Thoracic aorta (tissue), 2 donors: ENCODE data around the gene BUB1B. TPM values are rescaled to one million over a fixed set of nuclear protein-coding genes. Genes with fewer than 3 reads are reported as not detected.

Experiments
- ATAC-seq: fragments of 150-250 bp; one replicate; pipeline ENCODE4 v1.8.0; 2017; ENCODE audit warnings: low read depth; ENCODE audit not compliant: insufficient number of reproducible peaks, low FRiP score
- DNase-seq: peaks from one replicate; pipeline ENCODE4 v3.0.0-alpha.2; 2020; ENCODE audit warnings: low spot score
- H3K27ac ChIP-seq, 2 donors: fragments of 200-600 bp; sonication (generic); 1 replicate in 1 of 2; 2 replicates in 1 of 2; pipeline ENCODE4 v1.5.1; 2016; ENCODE audit warnings: mild to moderate bottlenecking in 2 of 2, moderate library complexity in 2 of 2
- H3K27me3 ChIP-seq: fragments of 200-600 bp; sonication (generic); replicated peaks from 2 replicates; pipeline ENCODE4 v1.6.0; 2016; ENCODE audit warnings: mild to moderate bottlenecking; ENCODE audit not compliant: insufficient read depth
- H3K36me3 ChIP-seq: fragments of 200-600 bp; sonication (generic); one replicate; pipeline ENCODE4 v1.5.1; 2016
- H3K4me1 ChIP-seq, 2 donors: fragments of 200-600 bp; sonication (generic); 1 replicate in 1 of 2; 2 replicates in 1 of 2; pipeline versions ENCODE4 v1.5.1 to v1.6.0; 2016; ENCODE audit warnings: low read depth in 2 of 2, mild to moderate bottlenecking in 1 of 2; ENCODE audit not compliant: control insufficient read depth in 1 of 2
- H3K4me3 ChIP-seq: fragments of 200-600 bp; sonication (generic); 2 replicates; pipeline ENCODE4 v1.5.1; 2016; ENCODE audit warnings: mild to moderate bottlenecking
- H3K9me3 ChIP-seq: fragments of 200-600 bp; sonication (generic); 2 replicates; pipeline ENCODE4 v1.5.1; 2016
- total RNA-seq, 2 donors: library from RNA; depleted of rRNA; stranded (reverse); fragments of >200 nt; gene quantifications; one replicate each; pipeline versions ENCODE4 v1.1.0 to v1.2.3, GENCODE V29; 2016
- TF ChIP-seq, protein P1 (sequence below): fragments of 200-600 bp; sonication (generic); IDR thresholded peaks from one replicate; pipeline ENCODE4 v1.5.1; 2019; ENCODE audit warnings: antibody characterized with exemption

BUB1B gene
- total RNA-seq, 2 donors from 2014 or later, result 0.41 to 3.5 TPM

DNA sequence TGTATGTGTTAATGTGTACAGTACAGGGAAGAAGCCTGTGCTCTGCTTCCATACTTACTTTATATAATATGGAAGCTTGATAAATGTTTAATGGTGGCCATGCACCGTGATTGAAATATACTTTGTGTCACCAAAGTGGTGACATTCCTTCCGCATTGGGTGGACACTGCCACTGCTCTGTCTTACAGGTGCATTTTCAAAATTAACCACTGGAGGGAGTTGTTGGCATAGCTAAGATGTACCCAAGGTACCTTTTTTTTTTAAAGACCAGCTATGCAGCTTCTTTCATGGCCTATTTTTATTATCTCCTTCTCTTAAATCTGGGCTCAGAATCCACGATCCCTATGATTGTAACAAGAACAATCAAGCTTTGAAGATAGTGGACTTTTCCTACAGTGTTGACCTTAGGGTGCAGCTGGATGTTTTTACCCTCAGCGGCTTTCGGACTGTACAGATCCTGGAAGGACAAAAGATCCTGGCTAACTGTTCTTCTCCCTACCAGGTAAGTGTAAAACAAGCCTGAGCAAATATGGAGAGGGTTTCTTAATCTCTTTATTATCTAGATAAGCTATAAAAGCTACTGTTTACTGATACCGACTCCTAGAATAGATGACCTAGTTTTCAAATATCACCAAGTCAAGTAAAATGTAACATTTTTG lies 56.4 kb downstream of the BUB1B start:
- DNase-seq, result no peak
- TF ChIP-seq, protein P1, sequence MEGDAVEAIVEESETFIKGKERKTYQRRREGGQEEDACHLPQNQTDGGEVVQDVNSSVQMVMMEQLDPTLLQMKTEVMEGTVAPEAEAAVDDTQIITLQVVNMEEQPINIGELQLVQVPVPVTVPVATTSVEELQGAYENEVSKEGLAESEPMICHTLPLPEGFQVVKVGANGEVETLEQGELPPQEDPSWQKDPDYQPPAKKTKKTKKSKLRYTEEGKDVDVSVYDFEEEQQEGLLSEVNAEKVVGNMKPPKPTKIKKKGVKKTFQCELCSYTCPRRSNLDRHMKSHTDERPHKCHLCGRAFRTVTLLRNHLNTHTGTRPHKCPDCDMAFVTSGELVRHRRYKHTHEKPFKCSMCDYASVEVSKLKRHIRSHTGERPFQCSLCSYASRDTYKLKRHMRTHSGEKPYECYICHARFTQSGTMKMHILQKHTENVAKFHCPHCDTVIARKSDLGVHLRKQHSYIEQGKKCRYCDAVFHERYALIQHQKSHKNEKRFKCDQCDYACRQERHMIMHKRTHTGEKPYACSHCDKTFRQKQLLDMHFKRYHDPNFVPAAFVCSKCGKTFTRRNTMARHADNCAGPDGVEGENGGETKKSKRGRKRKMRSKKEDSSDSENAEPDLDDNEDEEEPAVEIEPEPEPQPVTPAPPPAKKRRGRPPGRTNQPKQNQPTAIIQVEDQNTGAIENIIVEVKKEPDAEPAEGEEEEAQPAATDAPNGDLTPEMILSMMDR, result peak; percentile 86
- Histone ChIP-seq H3K27ac (no peak overlapping the region), H3K9me3 (no peaks in the 10 kb centered on the region), H3K27me3 (no peaks in the 10 kb centered on the region), H3K4me3 (no peak overlapping the region), H3K36me3 (no peaks in the 10 kb centered on the region), H3K4me1 (no peaks in the 10 kb centered on the region)
- ATAC-seq, result peak; percentile 81

DNA sequence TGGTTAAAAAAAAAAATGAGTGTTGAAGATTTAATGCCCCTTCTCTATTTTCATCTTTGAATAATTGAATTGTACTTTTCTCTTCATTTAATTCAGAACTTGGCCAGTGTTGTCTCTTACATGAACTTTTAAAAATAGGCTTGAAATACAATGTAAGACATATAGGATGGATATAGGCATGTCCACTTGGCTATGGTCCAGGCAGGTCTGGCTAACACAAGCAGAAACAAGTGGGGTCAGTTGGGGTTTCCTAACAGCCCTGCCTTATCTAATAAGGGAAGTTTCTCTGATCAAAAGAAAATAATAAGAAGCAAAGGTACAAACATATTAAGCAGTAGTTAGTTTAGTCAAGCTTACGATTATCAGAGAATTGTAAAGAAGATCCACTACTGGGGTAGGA lies 58.9 kb downstream of the BUB1B start:
- Histone ChIP-seq H3K27me3 (no peaks in the 10 kb centered on the region), H3K4me1 (no peaks in the 10 kb centered on the region), H3K4me3 (no peak overlapping the region), H3K27ac (no peak overlapping the region), H3K36me3 (no peaks in the 10 kb centered on the region), H3K9me3 (no peaks in the 10 kb centered on the region)
- DNase-seq (no peak), ATAC-seq (no peak)
- TF ChIP-seq, protein P1, result no peak

DNA sequence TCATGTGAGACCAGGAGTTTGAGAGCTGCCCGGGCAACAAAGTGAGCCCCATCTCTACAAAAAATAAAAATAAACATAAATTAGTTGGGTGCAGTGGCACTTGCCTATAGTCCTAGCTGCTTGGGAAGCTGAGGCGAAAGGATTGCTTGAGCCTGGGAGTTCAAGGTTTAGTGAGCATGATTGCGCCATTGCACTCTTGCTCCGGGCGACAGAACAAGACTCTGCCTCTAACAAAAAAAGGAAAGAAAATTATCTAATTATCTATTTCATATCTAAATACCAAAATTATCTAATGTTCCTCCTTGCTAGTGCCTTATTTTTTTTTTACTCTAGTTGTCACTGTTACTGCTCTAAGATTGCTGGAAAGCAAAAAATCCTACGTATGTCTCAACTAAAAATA lies 61.3 kb downstream of the BUB1B start:
- Histone ChIP-seq H3K36me3 (no peaks in the 10 kb centered on the region), H3K27me3 (no peaks in the 10 kb centered on the region), H3K27ac (no peak overlapping the region), H3K9me3 (no peaks in the 10 kb centered on the region), H3K4me1 (no peaks in the 10 kb centered on the region), H3K4me3 (no peak overlapping the region)
- no peak for ATAC-seq
- DNase-seq, result no peak
- TF ChIP-seq, protein P1, result no peak

DNA sequence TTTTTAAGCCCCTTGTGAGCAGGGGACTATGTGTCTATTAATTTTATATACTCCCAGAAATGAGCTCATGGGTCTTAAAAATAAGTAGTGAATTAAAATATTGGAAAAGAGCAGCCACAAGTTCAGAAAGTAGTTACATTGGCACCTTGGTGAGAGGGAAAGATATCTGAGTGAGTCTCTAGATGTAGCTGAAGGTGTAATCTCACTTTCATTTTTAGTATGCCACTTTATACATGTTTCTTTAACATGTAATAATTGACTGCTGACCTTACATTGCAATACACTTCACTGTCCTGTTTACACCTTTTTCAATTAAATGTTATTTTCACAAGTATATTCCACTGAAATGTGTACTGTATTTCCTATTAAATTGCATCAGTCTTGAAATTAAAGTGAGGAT lies 65.9 kb downstream of the BUB1B start:
- Histone ChIP-seq H3K4me1 (no peaks in the 10 kb centered on the region), H3K36me3 (no peaks in the 10 kb centered on the region), H3K9me3 (no peaks in the 10 kb centered on the region), H3K27ac (no peak overlapping the region), H3K27me3 (no peaks in the 10 kb centered on the region), H3K4me3 (no peak overlapping the region)
- TF ChIP-seq, protein P1, result no peak
- no peak for DNase-seq
- ATAC-seq, result no peak

DNA sequence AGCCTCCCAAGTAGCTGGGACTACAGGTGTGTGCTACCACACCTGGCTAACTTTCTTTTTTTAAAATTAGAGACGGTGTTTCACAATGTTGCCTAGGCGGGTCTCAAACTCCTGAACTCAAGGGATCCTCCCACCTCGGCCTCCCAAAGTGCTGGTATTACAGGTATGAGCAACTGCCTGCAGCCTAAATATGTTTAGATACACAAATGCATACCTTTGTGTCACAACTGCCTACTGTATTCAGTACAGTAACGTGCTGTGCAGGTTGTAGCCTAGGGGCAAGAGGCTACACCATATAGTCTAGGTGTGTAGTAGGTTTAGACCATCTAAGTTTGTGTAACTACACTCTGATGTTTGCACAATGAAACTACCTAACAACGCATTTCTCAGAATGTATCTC lies 68.4 kb downstream of the BUB1B start:
- no peaks in the 10 kb centered on the region for H3K4me1 ChIP-seq
- H3K36me3 ChIP-seq, result no peaks in the 10 kb centered on the region
- H3K27me3 ChIP-seq, result no peaks in the 10 kb centered on the region
- DNase-seq, result no peak
- TF ChIP-seq, protein P1, result no peak
- no peaks in the 10 kb centered on the region for H3K9me3 ChIP-seq
- no peak for ATAC-seq
- no peak overlapping the region for H3K27ac ChIP-seq
- H3K4me3 ChIP-seq, result no peak overlapping the region
